HG03558 (cell line): Measurements from ENCODE around the gene TRAK1.

Source experiments
- ATAC-seq: cut with Tn5 transposase; IDR thresholded peaks from one replicate; pipeline ENCODE4 v1.9.1; 2021; ENCODE audit warnings: moderate number of reproducible peaks; ENCODE audit not compliant: unreplicated experiment; ENCODE audit errors: extremely low read depth

TRAK1 gene

GRCh38 chr3:42267878-42268277, 176.7 kb downstream of the TRAK1 start:
- ATAC-seq: no peak

GRCh38 chr3:42269647-42270046, 178.5 kb downstream of the TRAK1 start:
- no peak for ATAC-seq

- ATAC-seq: no peak
These were observed 179.4 kb downstream of the TRAK1 start for GRCh38 chr3:42270561-42270960.

GRCh38 chr3:42271786-42272185, 180.6 kb downstream of the TRAK1 start:
- no peak for ATAC-seq

GRCh38 chr3:42273361-42273760, 182.2 kb downstream of the TRAK1 start:
- no peak for ATAC-seq

DNA sequence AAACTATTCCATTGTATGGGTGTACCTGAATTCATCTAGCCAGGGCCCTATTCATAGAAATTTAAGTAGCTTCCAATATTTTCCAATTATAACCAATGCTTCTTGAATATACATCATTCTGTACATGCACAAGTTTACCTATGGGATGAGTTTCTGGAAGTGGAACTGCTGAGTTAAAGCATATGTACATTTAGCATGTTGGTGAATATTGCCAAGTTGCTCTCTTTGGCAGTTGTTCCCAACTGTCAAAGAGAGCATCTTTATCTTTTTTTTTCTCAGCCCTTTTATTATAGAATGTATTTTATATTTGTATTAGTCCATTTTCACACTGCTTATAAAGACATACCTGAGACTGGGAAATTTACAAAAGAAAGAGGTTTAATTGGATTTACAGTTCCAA, 183.1 kb downstream of the TRAK1 start:
- no peak for ATAC-seq

DNA sequence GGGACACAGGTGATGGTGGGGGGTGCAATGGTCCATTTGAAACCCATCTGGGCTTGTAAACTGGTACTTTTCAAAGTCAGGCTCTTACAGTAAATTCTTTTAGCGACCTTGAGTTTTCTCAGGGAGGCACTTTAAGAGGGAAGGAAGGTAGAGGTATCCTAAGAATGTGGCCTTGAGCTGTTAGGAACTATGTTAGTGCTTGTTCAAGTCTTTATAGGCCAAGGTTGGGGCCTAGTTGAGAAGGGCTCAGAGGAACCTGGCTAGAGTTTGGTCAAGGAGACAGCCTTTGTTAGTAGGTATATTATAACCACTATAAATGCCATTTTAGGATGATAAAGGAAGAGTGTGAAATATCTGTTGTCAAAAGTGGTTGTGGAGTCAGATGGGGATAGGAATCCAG, 184.1 kb downstream of the TRAK1 start:
- ATAC-seq: no peak
